Central memory CD8-positive, alpha-beta T cell (primary cell): ENCODE results near the gene SLC19A1.

Experiments used
- ATAC-seq: fragments of 150-1000 bp; cut with Tn5 transposase; replicated peaks from 2 replicates; pipeline ENCODE4 v1.10.0; 2022; ENCODE audit warnings: mild to moderate bottlenecking, moderate FRiP score, moderate number of reproducible peaks; ENCODE audit not compliant: poor library complexity, severe bottlenecking; ENCODE audit errors: extremely low read depth
- DNase-seq, 2 donors: peaks; one replicate each; pipeline ENCODE4 v3.0.0; 2021; ENCODE audit warnings: low spot score in 2 of 2
- H3K27ac Mint-ChIP-seq: one replicate; pipeline ENCODE4 v1.8.0; 2022; ENCODE audit warnings: low read depth, mild to moderate bottlenecking, moderate library complexity, mixed read lengths
- H3K27me3 Mint-ChIP-seq: one replicate; pipeline ENCODE4 v1.8.0; 2022; ENCODE audit warnings: mixed read lengths
- H3K36me3 Mint-ChIP-seq: one replicate; pipeline ENCODE4 v1.8.0; 2022; ENCODE audit warnings: mild to moderate bottlenecking, moderate library complexity, mixed read lengths; ENCODE audit not compliant: insufficient read depth
- H3K4me1 Mint-ChIP-seq: one replicate; pipeline ENCODE4 v1.8.0; 2022; ENCODE audit warnings: mixed read lengths
- H3K4me3 Mint-ChIP-seq: one replicate; pipeline ENCODE4 v1.8.0; 2022; ENCODE audit warnings: mild to moderate bottlenecking, moderate library complexity, mixed read lengths
- H3K9me3 Mint-ChIP-seq: one replicate; pipeline ENCODE4 v1.8.0; 2022; ENCODE audit warnings: mixed read lengths

SLC19A1 gene

GRCh38 chr21:45460611-45461368, 81.5 kb downstream of the SLC19A1 start:
- Mint-ChIP-seq H3K27ac (no peak overlapping the region), H3K36me3 (no peaks in the 10 kb centered on the region), H3K27me3 (peaks cover 58% of the 10 kb centered on the region), H3K9me3 (no peaks in the 10 kb centered on the region), H3K4me1 (no peaks in the 10 kb centered on the region), H3K4me3 (no peak overlapping the region)
- ATAC-seq (no peak), DNase-seq (no peak)

GRCh38 chr21:45460011-45460565, 82.2 kb downstream of the SLC19A1 start:
- DNase-seq (no peak), ATAC-seq (no peak)
- Mint-ChIP-seq H3K27ac (no peak overlapping the region), H3K9me3 (no peaks in the 10 kb centered on the region), H3K4me1 (no peaks in the 10 kb centered on the region), H3K27me3 (peaks cover 51% of the 10 kb centered on the region), H3K4me3 (no peak overlapping the region), H3K36me3 (no peaks in the 10 kb centered on the region)

- Mint-ChIP-seq H3K9me3 (no peaks in the 10 kb centered on the region), H3K4me1 (no peaks in the 10 kb centered on the region), H3K27me3 (peaks cover 44% of the 10 kb centered on the region), H3K27ac (no peak overlapping the region), H3K4me3 (no peak overlapping the region), H3K36me3 (no peaks in the 10 kb centered on the region)
- ATAC-seq, result no peak
- DNase-seq, result no peak
These were observed 82.8 kb downstream of the SLC19A1 start for GRCh38 chr21:45459171-45460010.

GRCh38 chr21:45458281-45459170, 83.7 kb downstream of the SLC19A1 start:
- DNase-seq, result no peak
- H3K27ac Mint-ChIP-seq, result no peak overlapping the region
- no peak for ATAC-seq
- no peaks in the 10 kb centered on the region for H3K4me1 Mint-ChIP-seq
- H3K9me3 Mint-ChIP-seq, result no peaks in the 10 kb centered on the region
- H3K36me3 Mint-ChIP-seq, result no peaks in the 10 kb centered on the region
- no peak overlapping the region for H3K4me3 Mint-ChIP-seq
- H3K27me3 Mint-ChIP-seq, result peaks cover 35% of the 10 kb centered on the region

GRCh38 chr21:45457832-45458172, 84.4 kb downstream of the SLC19A1 start:
- Mint-ChIP-seq H3K9me3 (no peaks in the 10 kb centered on the region), H3K4me3 (no peak overlapping the region), H3K27me3 (peaks cover 29% of the 10 kb centered on the region), H3K4me1 (no peaks in the 10 kb centered on the region), H3K36me3 (no peaks in the 10 kb centered on the region), H3K27ac (no peak overlapping the region)
- ATAC-seq, result no peak
- DNase-seq, result no peak

GRCh38 chr21:45457161-45457831, 84.9 kb downstream of the SLC19A1 start:
- H3K27me3 Mint-ChIP-seq, result peaks cover 24% of the 10 kb centered on the region
- DNase-seq, result no peak
- H3K4me1 Mint-ChIP-seq, result no peaks in the 10 kb centered on the region
- no peak overlapping the region for H3K27ac Mint-ChIP-seq
- H3K9me3 Mint-ChIP-seq, result no peaks in the 10 kb centered on the region
- H3K36me3 Mint-ChIP-seq, result no peaks in the 10 kb centered on the region
- H3K4me3 Mint-ChIP-seq, result no peak overlapping the region
- ATAC-seq, result no peak

- H3K9me3 Mint-ChIP-seq, result no peaks in the 10 kb centered on the region
- no peak for ATAC-seq
These were observed 85.6 kb downstream of the SLC19A1 start for GRCh38 chr21:45456584-45457160.

GRCh38 chr21:45455674-45456583, 86.3 kb downstream of the SLC19A1 start:
- ATAC-seq (no peak), DNase-seq (no peak)
- Mint-ChIP-seq H3K4me1 (no peaks in the 10 kb centered on the region), H3K4me3 (no peak overlapping the region), H3K27ac (no peak overlapping the region), H3K9me3 (no peaks in the 10 kb centered on the region), H3K27me3 (peaks cover 11% of the 10 kb centered on the region), H3K36me3 (no peaks in the 10 kb centered on the region)

More at GRCh38 chr21:45456584-45457160, 85.6 kb downstream of the SLC19A1 start:
- Mint-ChIP-seq H3K27ac (no peak overlapping the region), H3K36me3 (no peaks in the 10 kb centered on the region), H3K4me3 (no peak overlapping the region), H3K27me3 (peaks cover 18% of the 10 kb centered on the region), H3K4me1 (no peaks in the 10 kb centered on the region)
- no peak for DNase-seq

GRCh38 chr21:45454926-45455673, 87.1 kb downstream of the SLC19A1 start:
- ATAC-seq (no peak), DNase-seq (no peak)
- H3K4me1 Mint-ChIP-seq, result no peaks in the 10 kb centered on the region
- H3K36me3 Mint-ChIP-seq, result no peaks in the 10 kb centered on the region
- no peaks in the 10 kb centered on the region for H3K9me3 Mint-ChIP-seq
- H3K4me3 Mint-ChIP-seq, result no peak overlapping the region
- no peak overlapping the region for H3K27ac Mint-ChIP-seq
- H3K27me3 Mint-ChIP-seq, result peaks cover 2% of the 10 kb centered on the region

- no peaks in the 10 kb centered on the region for H3K9me3 Mint-ChIP-seq
- H3K4me3 Mint-ChIP-seq, result no peak overlapping the region
- H3K36me3 Mint-ChIP-seq, result no peaks in the 10 kb centered on the region
- no peak overlapping the region for H3K27ac Mint-ChIP-seq
- H3K27me3 Mint-ChIP-seq, result peaks cover 4% of the 10 kb centered on the region
- H3K4me1 Mint-ChIP-seq, result no peaks in the 10 kb centered on the region
- no peak for DNase-seq
- ATAC-seq, result no peak
These were observed 87.9 kb downstream of the SLC19A1 start for GRCh38 chr21:45454060-45454925.
